Esophagus (tissue), 2 donors: ENCODE measurements around the gene GALNTL6. TPM values are rescaled to one million over a fixed set of nuclear protein-coding genes. Genes with fewer than 3 reads are reported as not detected.

ENCODE experiments used
- H3K27ac ChIP-seq, 2 donors: one replicate each; pipeline ENCODE4 v1.5.1; 2013; ENCODE audit warnings: low read depth in 2 of 2, mild to moderate bottlenecking in 2 of 2, inconsistent platforms in 1 of 2, low read length in 1 of 2, moderate library complexity in 1 of 2
- H3K27me3 ChIP-seq, 2 donors: one replicate each; pipeline ENCODE4 v1.6.1; 2013; ENCODE audit warnings: low read length in 2 of 2, control low read depth in 1 of 2, mild to moderate bottlenecking in 1 of 2; ENCODE audit not compliant: insufficient read depth in 2 of 2, control insufficient read depth in 1 of 2
- H3K36me3 ChIP-seq, 2 donors: one replicate each; pipeline ENCODE4 v1.6.1; 2013; ENCODE audit warnings: low read length in 1 of 2; ENCODE audit not compliant: control insufficient read depth in 2 of 2, insufficient read depth in 2 of 2
- H3K4me1 ChIP-seq, 2 donors: one replicate each; pipeline ENCODE4 v1.6.1; 2013; ENCODE audit warnings: low read length in 1 of 2; ENCODE audit not compliant: control insufficient read depth in 2 of 2, insufficient read depth in 2 of 2
- H3K4me3 ChIP-seq, 2 donors: one replicate each; pipeline ENCODE4 v1.5.1; 2013; ENCODE audit warnings: low read length in 2 of 2, mild to moderate bottlenecking in 2 of 2, low read depth in 1 of 2, moderate library complexity in 1 of 2
- H3K9me3 ChIP-seq, 2 donors: one replicate each; pipeline ENCODE4 v1.6.1; 2013; ENCODE audit warnings: mild to moderate bottlenecking in 2 of 2, low read depth in 1 of 2, low read length in 1 of 2, moderate library complexity in 1 of 2; ENCODE audit not compliant: control insufficient read depth in 2 of 2, insufficient read depth in 1 of 2
- WGBS, 2 donors: extraction: QIAGEN DNeasy Blood & Tissue Kit; methylation state at CpG; one replicate each; pipeline ENCODE4 v1.1.7; 2013; 5-methylcytosine and 5-hydroxymethylcytosine counted together
- polyA plus RNA-seq, 2 donors: library from polyadenylated mRNA; stranded (reverse); fragments of 200-250 nt; gene quantifications; one replicate each; pipeline ENCODE4 v1.2.3, GENCODE V29; 2013
- donor health status: healthy with polysubstance abuse.
- donor health status: Bipolar disorder and iron deficiency.

The GALNTL6 gene
- polyA plus RNA-seq, 2 donors, result not detected

DNA sequence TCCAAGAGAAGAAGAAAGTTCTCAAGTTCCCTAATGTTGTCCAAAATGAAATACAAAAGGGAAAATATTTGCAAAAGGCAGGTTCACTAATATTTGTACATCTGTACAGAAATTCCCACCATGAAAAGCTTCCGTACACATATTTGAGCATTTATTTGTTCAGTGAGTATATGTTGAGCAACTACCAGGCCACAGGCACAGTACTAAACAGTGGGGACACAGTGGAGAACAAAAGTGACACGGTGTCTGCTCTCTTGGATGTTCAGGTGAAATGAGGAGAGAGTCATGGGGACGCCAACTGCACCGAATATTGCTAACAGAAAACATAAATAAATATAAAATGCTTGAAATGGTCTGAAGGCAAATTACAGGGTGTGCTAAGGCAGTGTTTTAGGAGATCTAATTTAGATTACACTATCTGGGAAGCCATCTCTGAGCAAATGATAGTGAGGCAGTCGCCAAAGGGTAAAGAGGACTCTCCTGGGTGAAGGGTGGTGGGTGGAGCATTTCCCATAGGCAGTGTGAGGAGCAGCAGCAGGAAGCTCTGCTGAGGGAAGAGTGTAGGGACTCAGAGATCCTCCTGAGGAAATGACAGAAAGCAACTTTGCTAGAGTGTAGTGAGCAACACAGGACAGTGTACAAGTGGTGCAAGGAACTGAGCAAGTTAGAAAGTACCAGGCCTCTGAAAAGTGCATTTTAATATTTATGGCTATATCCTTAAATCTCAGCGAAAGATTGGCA is 375.2 kb downstream of the GALNTL6 start:
- no peak overlapping the region for H3K4me3 ChIP-seq
- WGBS, 2 donors, result 64 to 73% methylated on average over 6 of the region's 6 CpGs

GRCh38 chr4:172202480-172203076 is 389.4 kb downstream of the GALNTL6 start:
- no peaks in the 10 kb centered on the region for H3K36me3 ChIP-seq
- no peaks in the 10 kb centered on the region for H3K9me3 ChIP-seq
- no peaks in the 10 kb centered on the region for H3K4me1 ChIP-seq
- no peak overlapping the region for H3K27ac ChIP-seq
- H3K27me3 ChIP-seq, result no peaks in the 10 kb centered on the region
- no peak overlapping the region for H3K4me3 ChIP-seq

More for the DNA sequence above, 375.2 kb downstream of the GALNTL6 start:
- H3K36me3 ChIP-seq, result no peaks in the 10 kb centered on the region
- H3K27ac ChIP-seq, result no peak overlapping the region
- peaks cover 4 to 6% of the 10 kb centered on the region in 2 donors for H3K9me3 ChIP-seq
- H3K27me3 ChIP-seq, result no peaks in the 10 kb centered on the region
- H3K4me1 ChIP-seq, result no peaks in the 10 kb centered on the region

DNA sequence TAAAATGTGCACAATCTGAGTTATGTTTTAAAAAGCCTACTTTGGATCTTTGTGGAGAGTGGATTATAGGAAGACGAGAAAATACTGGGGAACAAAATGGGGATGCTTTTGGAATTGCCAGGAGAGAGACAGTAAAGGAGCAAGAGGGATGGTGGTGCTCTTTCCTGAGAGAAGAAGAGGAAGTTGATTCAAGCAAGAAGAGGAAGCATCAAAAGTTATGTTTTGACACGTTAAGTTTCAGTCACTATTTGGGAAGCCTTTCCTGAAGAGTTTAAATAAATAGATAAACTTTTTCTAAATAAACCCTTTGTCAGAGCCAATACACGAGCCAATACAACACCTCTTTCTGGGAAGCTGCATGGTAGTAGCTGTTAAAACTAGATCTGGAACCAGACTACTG is 394.1 kb downstream of the GALNTL6 start:
- no peaks in the 10 kb centered on the region for H3K9me3 ChIP-seq
- no peaks in the 10 kb centered on the region for H3K36me3 ChIP-seq
- H3K4me1 ChIP-seq, result no peaks in the 10 kb centered on the region
- no peaks in the 10 kb centered on the region for H3K27me3 ChIP-seq
- whole genome bisulfite sequencing, 2 donors, result 46 to 58% methylated on average over 3 of the region's 3 CpGs
- H3K4me3 ChIP-seq, result no peak overlapping the region
- H3K27ac ChIP-seq, result no peak overlapping the region

DNA sequence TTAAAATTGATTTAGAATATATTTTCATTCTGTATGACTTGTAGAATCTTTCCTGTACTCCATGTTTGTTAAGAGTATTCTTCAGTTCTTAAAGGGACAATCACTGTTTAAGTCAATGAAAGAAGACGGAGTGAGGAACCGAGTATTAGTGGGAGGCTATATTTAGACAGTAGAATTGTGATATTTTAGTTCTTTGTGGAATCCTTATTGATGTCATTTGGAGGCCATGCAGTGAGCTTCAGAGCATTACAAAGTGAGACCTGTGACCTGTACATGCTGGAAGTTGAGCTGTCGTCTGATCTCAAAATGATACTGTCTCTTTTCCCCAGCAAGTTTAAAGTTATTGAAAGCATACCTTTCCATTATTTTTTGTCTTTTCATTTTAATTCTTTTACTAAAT is 394.7 kb downstream of the GALNTL6 start:
- H3K36me3 ChIP-seq, result no peaks in the 10 kb centered on the region
- H3K4me3 ChIP-seq, result no peak overlapping the region
- H3K4me1 ChIP-seq, result no peaks in the 10 kb centered on the region
- WGBS, 2 donors, result 42 to 49% methylated on average over 3 of the region's 3 CpGs
- H3K9me3 ChIP-seq, result no peaks in the 10 kb centered on the region
- no peak overlapping the region for H3K27ac ChIP-seq
- H3K27me3 ChIP-seq, result no peaks in the 10 kb centered on the region

GRCh38 chr4:172220679-172221078 is 407.5 kb downstream of the GALNTL6 start:
- 0 to 3% methylated on average over 1 of the region's 1 CpG for WGBS, 2 donors
- Histone ChIP-seq H3K9me3 (no peaks in the 10 kb centered on the region), H3K36me3 (no peaks in the 10 kb centered on the region), H3K4me3 (no peak overlapping the region), H3K27me3 (no peaks in the 10 kb centered on the region), H3K27ac (no peak overlapping the region), H3K4me1 (no peaks in the 10 kb centered on the region)

GRCh38 chr4:172225457-172225856 is 412.3 kb downstream of the GALNTL6 start:
- Histone ChIP-seq H3K27ac (no peak overlapping the region), H3K36me3 (no peaks in the 10 kb centered on the region), H3K4me1 (no peaks in the 10 kb centered on the region), H3K27me3 (no peaks in the 10 kb centered on the region), H3K9me3 (no peaks in the 10 kb centered on the region), H3K4me3 (no peak overlapping the region)
- WGBS, 2 donors, result 94% methylated on average over 5 of the region's 5 CpGs

DNA sequence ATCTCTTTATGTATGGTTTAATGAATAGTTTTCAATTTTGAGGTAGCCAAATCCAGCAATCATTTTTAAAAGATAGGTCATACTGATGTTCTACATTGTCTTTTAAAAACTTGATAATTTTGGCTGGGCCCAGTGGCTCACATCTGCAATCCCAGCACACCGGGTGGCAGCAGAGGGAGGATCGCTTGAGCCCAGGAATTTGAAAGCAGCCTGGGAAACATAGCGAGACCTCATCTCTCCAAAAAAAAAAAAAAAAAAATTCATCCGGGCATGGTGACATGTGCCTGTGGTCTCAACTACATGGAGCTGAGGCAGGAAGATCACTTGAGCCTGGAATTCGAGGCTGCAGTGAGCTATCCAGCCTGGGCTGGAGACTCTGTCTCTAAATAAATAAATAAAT is 419.8 kb downstream of the GALNTL6 start:
- Histone ChIP-seq H3K36me3 (no peaks in the 10 kb centered on the region), H3K4me3 (no peak overlapping the region), H3K4me1 (no peaks in the 10 kb centered on the region), H3K27ac (no peak overlapping the region), H3K9me3 (no peaks in the 10 kb centered on the region), H3K27me3 (no peaks in the 10 kb centered on the region)
- 53 to 56% methylated on average over 5 of the region's 5 CpGs for WGBS, 2 donors

GRCh38 chr4:172243551-172243950 is 430.3 kb downstream of the GALNTL6 start:
- no peaks in the 10 kb centered on the region for H3K9me3 ChIP-seq
- H3K4me1 ChIP-seq, result no peaks in the 10 kb centered on the region
- H3K27ac ChIP-seq, result no peak overlapping the region
- H3K4me3 ChIP-seq, result no peak overlapping the region
- H3K36me3 ChIP-seq, result no peaks in the 10 kb centered on the region
- no peaks in the 10 kb centered on the region for H3K27me3 ChIP-seq
- 87 to 92% methylated on average over 4 of the region's 4 CpGs for WGBS, 2 donors

- Histone ChIP-seq H3K4me3 (no peak overlapping the region), H3K36me3 (no peaks in the 10 kb centered on the region), H3K4me1 (no peaks in the 10 kb centered on the region), H3K9me3 (peaks cover 0 to 4% of the 10 kb centered on the region in 2 donors), H3K27ac (no peak overlapping the region), H3K27me3 (no peaks in the 10 kb centered on the region)
Measured at GRCh38 chr4:172245516-172245915, 432.3 kb downstream of the GALNTL6 start.

GRCh38 chr4:172253409-172253808 is 440.2 kb downstream of the GALNTL6 start:
- no peaks in the 10 kb centered on the region for H3K36me3 ChIP-seq
- H3K27me3 ChIP-seq, result no peaks in the 10 kb centered on the region
- H3K27ac ChIP-seq, result no peak overlapping the region

More at GRCh38 chr4:172253409-172253808, 440.2 kb downstream of the GALNTL6 start:
- H3K4me3 ChIP-seq, result no peak overlapping the region
- peaks cover 0 to 4% of the 10 kb centered on the region in 2 donors for H3K9me3 ChIP-seq
- WGBS, 2 donors, result 21 to 29% methylated on average over 1 of the region's 1 CpG
- no peaks in the 10 kb centered on the region for H3K4me1 ChIP-seq
